Kidney (tissue), 14 donors: ENCODE measurements around the gene JARID2. TPM values are rescaled to one million over a fixed set of nuclear protein-coding genes. Genes with fewer than 3 reads are reported as not detected.

Experiments used
- DNase-seq, 5 donors: peaks; one replicate each; pipeline ENCODE4 v3.0.0-alpha.2; 2013 to 2020
- FAIRE-seq: peaks from 2 replicates; lab custom pipeline; 2012; peaks lifted over from hg19 to GRCh38; lab: Jason Lieb, UNC
- H3K27ac ChIP-seq, 2 donors: one replicate each; pipeline ENCODE4 v1.7.0; 2013; ENCODE audit warnings: low read depth in 2 of 2, low read length in 2 of 2, inconsistent platforms in 1 of 2
- H3K27me3 ChIP-seq: one replicate; pipeline ENCODE4 v1.7.1; 2013; ENCODE audit warnings: low read length, inconsistent platforms; ENCODE audit not compliant: control insufficient read depth, insufficient read depth
- H3K36me3 ChIP-seq, 3 donors: one replicate each; pipeline versions ENCODE4 v1.7.0 to v1.7.1; 2013; ENCODE audit warnings: low read length in 3 of 3, control low read depth in 1 of 3, inconsistent platforms in 1 of 3; ENCODE audit not compliant: insufficient read depth in 3 of 3, control insufficient read depth in 2 of 3
- H3K4me1 ChIP-seq, 3 donors: one replicate each; pipeline versions ENCODE4 v1.7.0 to v1.7.1; 2013; ENCODE audit warnings: low read length in 3 of 3, inconsistent platforms in 1 of 3, low read depth in 1 of 3; ENCODE audit not compliant: control insufficient read depth in 2 of 3, insufficient read depth in 2 of 3
- H3K4me3 ChIP-seq, 3 donors: one replicate each; pipeline versions ENCODE4 v1.7.0 to v1.8.1; 2013; ENCODE audit warnings: low read length in 3 of 3, control low read depth in 1 of 3, inconsistent platforms in 1 of 3
- H3K9ac ChIP-seq, 3 donors: one replicate each; pipeline versions ENCODE4 v1.7.0 to v1.7.1; 2013; ENCODE audit warnings: low read length in 3 of 3, control low read depth in 1 of 3, inconsistent platforms in 1 of 3
- H3K9me3 ChIP-seq, 3 donors: one replicate each; pipeline versions ENCODE4 v1.7.0 to v1.7.1; 2013; ENCODE audit warnings: low read length in 3 of 3, control low read depth in 1 of 3, inconsistent platforms in 1 of 3; ENCODE audit not compliant: control insufficient read depth in 2 of 3, insufficient read depth in 1 of 3
- CTCF ChIP-seq: IDR thresholded peaks from 3 replicates; pipeline ENCODE4 v1.5.1; 2012; ENCODE audit warnings: mild to moderate bottlenecking, moderate library complexity, borderline replicate concordance; ENCODE audit not compliant: insufficient read depth; ENCODE audit errors: extremely low read depth
- intact Hi-C: fragments of 100-400 bp; cut with DNase I; formaldehyde crosslinking; loops from one replicate; pipeline ENCODE4 v1.11.1; 2022
- polyA plus RNA-seq: library from polyadenylated mRNA; stranded (reverse); fragments of 350-450 nt; fragmentation: Illumina TruSeq; extraction: RNeasy Lipid Tissue Mini Kit (QIAGEN cat#74804); gene quantifications from one replicate; pipeline ENCODE4 v1.2.3, GENCODE V29; 2014; ENCODE audit warnings: low read depth, low replicate concordance; ENCODE audit not compliant: insufficient read depth
- total RNA-seq: library from RNA; stranded (reverse); fragmentation: NEBNext Ultra II Directional; extraction: Animal tissue kit (Norgen Biotek cat#: 25700); gene quantifications from one replicate; pipeline ENCODE4 v1.2.1, GENCODE V29; 2021
- donor health status: control.
- donor health status: control.
- donor health status: control.
- donor health status: control.
- donor health status: control.
- donor health status: DM: yes; HTN: yes; CAD: no.
- donor health status: Normal renal cell carcinoma (clear cell type).

The JARID2 gene
- total and polyA plus RNA-seq, 2 donors from 2014 or later: 1.8 to 12.3 TPM

DNA sequence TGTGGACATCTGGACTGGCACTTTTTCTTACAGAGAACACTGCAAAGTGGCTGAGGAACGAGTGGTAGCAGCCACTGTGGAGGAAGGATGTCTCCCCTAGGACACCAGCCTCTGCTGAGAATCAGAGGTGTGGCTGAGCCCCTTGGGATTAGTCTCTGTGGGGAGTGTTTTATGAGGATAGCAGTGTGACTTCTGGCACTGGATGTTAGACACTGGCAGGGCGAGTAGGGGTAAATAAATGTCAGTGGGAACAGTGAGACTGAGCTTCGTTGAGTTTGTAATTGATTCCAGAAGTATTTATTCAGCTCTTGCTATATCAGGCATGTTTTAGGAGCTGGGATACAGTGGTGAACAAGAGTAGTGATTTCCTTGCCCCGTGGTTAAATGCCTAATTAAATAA is 124.0 kb downstream of the JARID2 start:
- Histone ChIP-seq H3K4me3 (no peak overlapping the region), H3K9me3 (no peaks in the 10 kb centered on the region), H3K36me3 (peaks cover 0 to 1% (median 0%) of the 10 kb centered on the region in 3 donors), H3K27ac (no peak overlapping the region), H3K4me1 (peaks cover 0 to 21% (median 16%) of the 10 kb centered on the region in 3 donors), H3K27me3 (no peaks in the 10 kb centered on the region), H3K9ac (no peak overlapping the region)
- DNase-seq (no peak), FAIRE-seq (no peak)
- intact Hi-C loops: no loop called here
- TF ChIP-seq CTCF: no peak

DNA sequence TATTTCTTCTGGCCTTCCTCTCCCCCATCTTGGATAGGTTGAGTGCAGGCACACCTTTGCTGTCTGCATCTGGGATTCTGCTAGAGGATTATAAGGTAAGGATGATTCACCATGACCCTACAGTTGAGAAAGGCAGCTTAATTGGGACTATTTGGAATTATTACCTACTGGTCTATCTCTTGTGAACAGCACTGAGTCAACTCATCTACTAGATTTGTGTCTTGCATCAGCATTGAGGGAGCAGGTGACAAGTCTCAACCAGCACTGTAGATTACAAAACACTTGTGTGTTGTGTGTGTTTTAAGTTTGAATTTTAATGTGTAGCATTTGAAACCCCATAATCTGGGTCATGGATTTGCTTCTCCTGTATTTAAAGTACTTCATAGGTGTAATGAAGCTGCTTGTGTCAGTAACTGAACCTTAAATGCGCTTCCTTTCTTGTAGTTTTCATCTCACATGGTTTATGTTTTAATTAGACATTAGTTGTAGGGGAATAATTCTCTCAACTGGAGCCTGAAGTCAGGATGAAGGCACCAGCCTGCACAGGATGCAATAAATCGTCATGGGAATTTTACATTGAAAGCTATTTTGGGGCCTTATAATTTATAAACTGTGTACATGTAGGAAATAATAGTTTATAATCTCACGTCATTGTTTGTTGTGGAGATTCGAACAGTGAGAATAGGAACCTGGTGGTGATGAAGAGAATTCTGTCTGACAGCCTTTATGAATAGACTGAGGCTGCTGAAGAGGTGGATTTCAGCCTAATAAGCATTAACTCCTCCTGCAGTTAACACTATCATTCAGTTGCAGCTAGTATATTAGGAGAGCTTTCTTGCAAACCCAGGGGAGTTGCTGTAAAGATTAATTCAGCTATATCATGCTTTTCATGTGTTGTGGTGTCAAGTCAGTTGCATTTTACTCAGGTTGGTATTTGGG is 125.1 kb downstream of the JARID2 start:
- TF ChIP-seq CTCF: no peak
- H3K36me3 ChIP-seq: peaks cover 0 to 2% (median 0%) of the 10 kb centered on the region in 3 donors
- DNase-seq (peak in 1 of 5 donors; percentile 50), FAIRE-seq (no peak)
- intact Hi-C loops: no loop called here
- H3K4me3 ChIP-seq: no peak overlapping the region
- no peak overlapping the region for H3K9ac ChIP-seq
- H3K27me3 ChIP-seq: no peaks in the 10 kb centered on the region
- no peaks in the 10 kb centered on the region for H3K9me3 ChIP-seq
- H3K27ac ChIP-seq: no peak overlapping the region
- peaks cover 0 to 15% (median 11%) of the 10 kb centered on the region in 3 donors for H3K4me1 ChIP-seq

DNA sequence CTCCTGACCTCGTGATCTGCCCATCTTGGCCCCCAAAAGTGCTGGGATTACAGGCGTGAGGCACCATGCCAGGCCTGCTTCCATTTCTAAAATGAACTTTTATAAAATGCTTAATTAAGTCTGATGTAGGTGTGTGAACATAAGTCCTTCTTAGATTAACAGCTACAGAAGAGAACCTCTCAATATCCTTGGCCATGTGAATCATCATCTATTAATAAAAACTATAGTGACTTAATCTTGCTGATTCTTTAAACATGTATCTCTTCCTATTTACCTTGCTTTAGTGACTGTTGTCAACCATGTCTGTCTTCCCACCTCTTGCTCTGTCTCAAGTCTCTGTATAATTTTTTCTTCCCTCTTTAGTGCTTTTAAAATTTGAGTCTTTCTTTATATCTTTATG is 127.1 kb downstream of the JARID2 start:
- peaks cover 0 to 6% (median 1%) of the 10 kb centered on the region in 3 donors for H3K4me1 ChIP-seq
- intact Hi-C loops: no loop called here

More for the DNA sequence above, 127.1 kb downstream of the JARID2 start:
- Histone ChIP-seq H3K9ac (no peak overlapping the region), H3K27me3 (no peaks in the 10 kb centered on the region), H3K4me3 (no peak overlapping the region), H3K9me3 (no peaks in the 10 kb centered on the region), H3K36me3 (peaks cover 0 to 2% (median 0%) of the 10 kb centered on the region in 3 donors), H3K27ac (no peak overlapping the region)
- DNase-seq (no peak), FAIRE-seq (no peak)
- TF ChIP-seq CTCF: no peak
